Endodermal cell (in vitro differentiated cells): ENCODE data around the gene CAPZB. TPM values are rescaled to one million over a fixed set of nuclear protein-coding genes. Genes with fewer than 3 reads are reported as not detected.
A peak's percentile ranks its signal among the peaks of the same experiment; 100 is the strongest.

Source experiments
- DNase-seq: peaks from one replicate; pipeline ENCODE4 v3.0.0-alpha.2; 2017
- H3K27ac ChIP-seq: 2 replicates; pipeline ENCODE4 v1.5.1; 2013; ENCODE audit warnings: mild to moderate bottlenecking, low read depth, low read length, moderate library complexity
- H3K27me3 ChIP-seq: 2 replicates; pipeline ENCODE4 v1.6.1; 2013; ENCODE audit warnings: mild to moderate bottlenecking, low read length, moderate library complexity; ENCODE audit not compliant: insufficient read depth, control insufficient read depth, poor library complexity, severe bottlenecking
- H3K36me3 ChIP-seq: 2 replicates; pipeline ENCODE4 v1.7.0; 2013; ENCODE audit warnings: mild to moderate bottlenecking, low read length, moderate library complexity; ENCODE audit not compliant: control insufficient read depth, insufficient read depth
- H3K4me1 ChIP-seq: one replicate; pipeline ENCODE4 v1.7.0; 2013; ENCODE audit warnings: low read length; ENCODE audit not compliant: control insufficient read depth, insufficient read depth
- H3K4me3 ChIP-seq: 2 replicates; pipeline ENCODE4 v1.5.1; 2013; ENCODE audit warnings: mild to moderate bottlenecking, low read length, moderate library complexity
- H3K9ac ChIP-seq: 2 replicates; pipeline ENCODE4 v1.6.1; 2013; ENCODE audit warnings: mild to moderate bottlenecking, low read length, moderate library complexity; ENCODE audit not compliant: poor library complexity, severe bottlenecking; ENCODE audit errors: extremely low read depth
- H3K9me3 ChIP-seq: 2 replicates; pipeline ENCODE4 v1.6.1; 2013; ENCODE audit warnings: mild to moderate bottlenecking, low read length, moderate library complexity; ENCODE audit not compliant: control insufficient read depth
- H3K27ac Mint-ChIP-seq: 2 replicates; pipeline ENCODE4 v1.8.0; 2020; ENCODE audit warnings: mixed read lengths
- H3K27me3 Mint-ChIP-seq: 2 replicates; pipeline ENCODE4 v1.8.0; 2021; ENCODE audit warnings: mild to moderate bottlenecking, mixed read lengths; ENCODE audit not compliant: insufficient read depth
- H3K36me3 Mint-ChIP-seq: 2 replicates; pipeline ENCODE4 v1.8.0; 2020; ENCODE audit warnings: low read depth, mixed read lengths
- H3K4me1 Mint-ChIP-seq: 2 replicates; pipeline ENCODE4 v1.8.0; 2020; ENCODE audit warnings: mixed read lengths
- H3K4me3 Mint-ChIP-seq: 2 replicates; pipeline ENCODE4 v1.8.0; 2020; ENCODE audit warnings: mild to moderate bottlenecking, moderate library complexity, mixed read lengths
- H3K9me3 Mint-ChIP-seq: 2 replicates; pipeline ENCODE4 v1.8.0; 2020; ENCODE audit warnings: mild to moderate bottlenecking, mixed read lengths
- WGBS, 2 experiments: methylation state at CpG; one replicate each; pipeline versions ENCODE4 v1.1.5 to v1.1.7; 2013; ENCODE audit warnings: missing lambda C conversion rate in 2 of 2, mixed read lengths in 1 of 2; ENCODE audit not compliant: insufficient coverage in 1 of 2, insufficient read length in 1 of 2; 5-methylcytosine and 5-hydroxymethylcytosine counted together
- total RNA-seq, 2 donors: library from RNA; stranded (reverse); fragmentation: NEBNext Ultra II Directional in 1 of 2; extraction: Animal tissue kit (Norgen Biotek cat#: 25700) in 1 of 2; gene quantifications; 2 replicates in 1 of 2; 3 replicates in 1 of 2; pipeline ENCODE4 v1.2.1, GENCODE V29; 2021
- TF ChIP-seq, protein P1 (sequence below): fragments of 200-600 bp; sonication (generic); conservative IDR thresholded peaks from 2 replicates; pipeline ENCODE4 v1.5.0; 2021; ENCODE audit warnings: antibody characterized with exemption, mild to moderate bottlenecking

The CAPZB gene
- total RNA-seq, 2 donors from 2014 or later = 334 to 362 TPM

DNA sequence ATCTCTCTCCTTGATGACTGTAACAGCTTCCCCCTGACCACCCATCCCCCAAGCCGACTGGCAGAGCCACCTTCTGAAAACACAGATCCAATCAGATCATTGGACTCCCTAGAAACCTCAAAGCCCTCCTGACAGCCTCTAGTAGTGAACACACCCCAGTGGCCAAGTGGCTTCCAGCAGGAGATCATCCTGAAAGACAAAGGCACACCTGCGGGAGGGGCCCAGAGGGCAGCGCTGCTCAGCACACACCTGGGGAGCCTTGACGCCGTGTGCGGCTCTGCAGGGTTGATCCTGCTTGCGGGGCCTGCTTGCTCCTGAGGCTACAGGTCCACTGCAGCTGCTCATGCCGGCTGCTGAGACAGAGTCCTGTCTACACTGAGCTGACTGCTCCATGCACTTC is 131.7 kb downstream of the CAPZB start:
- no peaks in the 10 kb centered on the region for H3K27me3 Mint-ChIP-seq
- Histone ChIP-seq H3K9ac (no peak overlapping the region), H3K9me3 (no peaks in the 10 kb centered on the region), H3K36me3 (peaks cover 68% of the 10 kb centered on the region), H3K4me3 (no peak overlapping the region), H3K27me3 (no peaks in the 10 kb centered on the region), H3K4me1 (peaks cover 5% of the 10 kb centered on the region), H3K27ac (no peak overlapping the region)
- H3K27ac Mint-ChIP-seq = peak overlapping the region; percentile 91
- DNase-seq = peak; percentile 91
- H3K4me3 Mint-ChIP-seq = peak overlapping the region; percentile 16
- TF ChIP-seq, protein P1, sequence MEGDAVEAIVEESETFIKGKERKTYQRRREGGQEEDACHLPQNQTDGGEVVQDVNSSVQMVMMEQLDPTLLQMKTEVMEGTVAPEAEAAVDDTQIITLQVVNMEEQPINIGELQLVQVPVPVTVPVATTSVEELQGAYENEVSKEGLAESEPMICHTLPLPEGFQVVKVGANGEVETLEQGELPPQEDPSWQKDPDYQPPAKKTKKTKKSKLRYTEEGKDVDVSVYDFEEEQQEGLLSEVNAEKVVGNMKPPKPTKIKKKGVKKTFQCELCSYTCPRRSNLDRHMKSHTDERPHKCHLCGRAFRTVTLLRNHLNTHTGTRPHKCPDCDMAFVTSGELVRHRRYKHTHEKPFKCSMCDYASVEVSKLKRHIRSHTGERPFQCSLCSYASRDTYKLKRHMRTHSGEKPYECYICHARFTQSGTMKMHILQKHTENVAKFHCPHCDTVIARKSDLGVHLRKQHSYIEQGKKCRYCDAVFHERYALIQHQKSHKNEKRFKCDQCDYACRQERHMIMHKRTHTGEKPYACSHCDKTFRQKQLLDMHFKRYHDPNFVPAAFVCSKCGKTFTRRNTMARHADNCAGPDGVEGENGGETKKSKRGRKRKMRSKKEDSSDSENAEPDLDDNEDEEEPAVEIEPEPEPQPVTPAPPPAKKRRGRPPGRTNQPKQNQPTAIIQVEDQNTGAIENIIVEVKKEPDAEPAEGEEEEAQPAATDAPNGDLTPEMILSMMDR = peak; percentile 51
- no peaks in the 10 kb centered on the region for H3K9me3 Mint-ChIP-seq
- peaks cover 18% of the 10 kb centered on the region for H3K4me1 Mint-ChIP-seq
- peaks cover 70% of the 10 kb centered on the region for H3K36me3 Mint-ChIP-seq
- WGBS, 2 experiments = 46 to 53% methylated on average over 7 of the region's 8 CpGs

DNA sequence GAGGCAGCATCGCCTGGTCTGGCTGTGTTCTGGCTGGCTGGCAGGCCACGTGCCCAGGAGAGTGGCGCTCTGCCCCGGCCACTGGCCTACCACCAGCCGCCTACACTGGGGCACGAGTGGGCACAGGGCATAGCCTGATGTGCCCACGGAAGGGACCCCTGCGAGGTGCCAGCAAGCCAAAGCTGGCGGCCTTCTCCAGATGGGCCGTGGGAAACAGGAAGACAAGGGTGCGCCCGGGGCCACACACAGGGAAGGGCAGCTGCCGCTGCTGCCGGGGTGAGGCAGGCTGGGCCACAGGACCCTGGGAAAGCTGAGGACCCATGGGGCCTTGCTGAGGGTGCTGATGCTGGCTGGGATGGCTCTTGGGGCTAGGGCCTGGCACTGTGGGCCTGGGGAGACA is 132.5 kb downstream of the CAPZB start:
- Mint-ChIP-seq H3K4me3 (no peak overlapping the region), H3K27ac (peak overlapping the region; percentile 83), H3K9me3 (no peaks in the 10 kb centered on the region), H3K4me1 (peaks cover 18% of the 10 kb centered on the region), H3K27me3 (no peaks in the 10 kb centered on the region), H3K36me3 (peaks cover 74% of the 10 kb centered on the region)
- Histone ChIP-seq H3K9me3 (no peaks in the 10 kb centered on the region), H3K27ac (no peak overlapping the region), H3K36me3 (peaks cover 68% of the 10 kb centered on the region), H3K27me3 (no peaks in the 10 kb centered on the region), H3K9ac (no peak overlapping the region), H3K4me3 (no peak overlapping the region), H3K4me1 (peaks cover 5% of the 10 kb centered on the region)
- DNase-seq = no peak
- 94 to 96% methylated on average over 10 to 14 of the region's 14 CpGs for WGBS, 2 experiments
- TF ChIP-seq, protein P1 = no peak

DNA sequence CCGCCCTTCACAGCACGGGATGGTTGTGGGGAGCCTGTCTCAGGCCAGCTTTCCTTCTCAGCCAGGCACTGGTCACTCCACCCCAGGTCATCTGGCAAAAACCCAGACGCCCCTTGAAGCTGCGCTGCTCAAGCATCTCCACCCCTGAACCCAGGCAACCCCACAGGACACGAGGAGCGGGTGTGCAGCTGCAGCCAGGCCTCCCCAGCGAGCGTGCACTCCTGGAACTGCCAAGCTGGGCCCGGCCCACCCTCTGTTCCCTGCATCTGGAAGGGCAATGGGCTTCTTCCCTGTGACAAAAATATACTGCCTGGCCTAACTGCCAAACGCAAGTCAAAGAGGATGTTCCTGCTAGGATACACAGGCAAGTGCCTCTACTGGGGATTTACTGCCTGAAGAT is 133.5 kb downstream of the CAPZB start:
- peak overlapping the region; percentile 83 for H3K27ac Mint-ChIP-seq
- H3K9me3 ChIP-seq = no peaks in the 10 kb centered on the region
- H3K4me3 ChIP-seq = no peak overlapping the region
- WGBS, 2 experiments = 97 to 100% methylated on average over 6 to 10 of the region's 10 CpGs
- H3K4me1 Mint-ChIP-seq = peaks cover 18% of the 10 kb centered on the region
- no peak for DNase-seq
- peaks cover 63% of the 10 kb centered on the region for H3K36me3 ChIP-seq
- no peak overlapping the region for H3K4me3 Mint-ChIP-seq
- H3K27me3 ChIP-seq = no peaks in the 10 kb centered on the region
- H3K27ac ChIP-seq = no peak overlapping the region
- TF ChIP-seq, protein P1 = no peak
- H3K9me3 Mint-ChIP-seq = no peaks in the 10 kb centered on the region
- no peaks in the 10 kb centered on the region for H3K27me3 Mint-ChIP-seq
- H3K36me3 Mint-ChIP-seq = peaks cover 69% of the 10 kb centered on the region
- H3K4me1 ChIP-seq = peaks cover 5% of the 10 kb centered on the region
- no peak overlapping the region for H3K9ac ChIP-seq
